Breast epithelium (tissue), 3 donors: ENCODE results near the gene GPR34.

ENCODE experiments used
- POLR2A ChIP-seq: fragments of 450-650 bp; IDR thresholded peaks from one replicate; pipeline ENCODE4 v1.6.1; 2016; ENCODE audit warnings: antibody characterized with exemption, mild to moderate bottlenecking, moderate library complexity
- TF ChIP-seq, protein P1 (sequence below), 3 donors: fragments of 450-650 bp; IDR thresholded peaks; one replicate each; pipeline ENCODE4 v1.5.1; 2016 to 2017; ENCODE audit warnings: antibody characterized with exemption in 3 of 3, mild to moderate bottlenecking in 3 of 3, moderate library complexity in 3 of 3

DNA sequence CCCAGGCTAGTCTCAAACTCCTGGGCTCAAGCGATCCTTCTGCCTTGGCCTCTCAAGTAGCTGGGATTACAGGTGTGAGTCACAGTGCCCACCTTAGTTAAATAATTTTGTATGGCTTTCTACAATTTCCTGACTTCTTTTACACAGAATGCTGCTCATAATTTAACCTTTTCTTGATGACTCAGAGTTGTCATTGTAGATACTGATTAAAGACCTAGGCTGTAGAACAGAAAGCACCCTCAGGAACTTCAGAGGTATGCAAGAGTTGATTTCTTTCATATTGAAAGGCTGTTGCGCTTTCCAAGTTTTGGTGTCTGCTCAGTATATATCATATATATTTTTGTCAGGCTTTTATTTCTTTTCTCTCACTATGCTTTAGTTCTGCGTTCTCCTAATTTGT, 21.1 kb upstream of the GPR34 start:
- TF ChIP-seq, protein P1, sequence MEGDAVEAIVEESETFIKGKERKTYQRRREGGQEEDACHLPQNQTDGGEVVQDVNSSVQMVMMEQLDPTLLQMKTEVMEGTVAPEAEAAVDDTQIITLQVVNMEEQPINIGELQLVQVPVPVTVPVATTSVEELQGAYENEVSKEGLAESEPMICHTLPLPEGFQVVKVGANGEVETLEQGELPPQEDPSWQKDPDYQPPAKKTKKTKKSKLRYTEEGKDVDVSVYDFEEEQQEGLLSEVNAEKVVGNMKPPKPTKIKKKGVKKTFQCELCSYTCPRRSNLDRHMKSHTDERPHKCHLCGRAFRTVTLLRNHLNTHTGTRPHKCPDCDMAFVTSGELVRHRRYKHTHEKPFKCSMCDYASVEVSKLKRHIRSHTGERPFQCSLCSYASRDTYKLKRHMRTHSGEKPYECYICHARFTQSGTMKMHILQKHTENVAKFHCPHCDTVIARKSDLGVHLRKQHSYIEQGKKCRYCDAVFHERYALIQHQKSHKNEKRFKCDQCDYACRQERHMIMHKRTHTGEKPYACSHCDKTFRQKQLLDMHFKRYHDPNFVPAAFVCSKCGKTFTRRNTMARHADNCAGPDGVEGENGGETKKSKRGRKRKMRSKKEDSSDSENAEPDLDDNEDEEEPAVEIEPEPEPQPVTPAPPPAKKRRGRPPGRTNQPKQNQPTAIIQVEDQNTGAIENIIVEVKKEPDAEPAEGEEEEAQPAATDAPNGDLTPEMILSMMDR (IDR thresholded peaks at IDR 0.05), result no peak
- no peak for TF ChIP-seq POLR2A
